Heart left ventricle (tissue), 13 donors: ENCODE results near the gene TMEM176B.

Source experiments
- CTCF ChIP-seq, 12 donors: fragments of 200-600 bp; sonication (generic) in 4 of 12; IDR thresholded peaks; one replicate each; pipeline versions ENCODE4 v1.5.0 to v1.8.0; 2018 to 2022; ENCODE audit warnings: antibody characterized with exemption in 12 of 12, mild to moderate bottlenecking in 5 of 12
- POLR2A ChIP-seq, 2 donors: fragments of 450-650 bp; IDR thresholded peaks; one replicate each; pipeline ENCODE4 v1.6.1; 2017; ENCODE audit warnings: antibody characterized with exemption in 2 of 2, mild to moderate bottlenecking in 2 of 2, moderate library complexity in 2 of 2
- donor health status: ischemic (EF 13 %, LVEDD 7.1; RV severe dilation, severe dysfunction).
- donor health status: DM: no; HTN: yes; CAD: no.
- donor health status: DM: no; HTN: no; CAD: no.
- donor health status: ischemic (EF 25% LVEDD 6.9; RV normal size, moderate dysfunction).
- donor health status: ischemic (EF 25% LVEDD 5.7; RV mildly dilated, moderate dysfunction).
- donor health status: ischemic (EF 35%, LVEDD 5.7; RV mildly dilated, moderate dysfunction).
- donor health status: nonischemic (EF 11% LVEDD 7.7; RV severe dilation, severe dysfunction).
- donor health status: DM: yes; HTN: yes; CAD: no.
- donor health status: PGD.
- donor health status: ischemic (EF 29% LVEDD 5.4; RV normal size, mild dysfunction).
- donor health status: nonischemic (EF 23%, LVEDD 6.1; RV moderate dilation, normal function).

- no peak for TF ChIP-seq CTCF (IDR thresholded peaks at IDR 0.05)
- TF ChIP-seq POLR2A (IDR thresholded peaks at IDR 0.05): no peak
Observed at GRCh38 chr7:150842018-150842417, 41.9 kb upstream of the TMEM176B start.
